ENCODE measurements around the gene PARVA. TPM values are rescaled to one million over a fixed set of nuclear protein-coding genes. Genes with fewer than 3 reads are reported as not detected.

PARVA gene
- total and polyA plus RNA-seq, 2 of the 4 experiments (the other 2 are of a cell fraction) = 65.2 to 80.2 TPM

DNA sequence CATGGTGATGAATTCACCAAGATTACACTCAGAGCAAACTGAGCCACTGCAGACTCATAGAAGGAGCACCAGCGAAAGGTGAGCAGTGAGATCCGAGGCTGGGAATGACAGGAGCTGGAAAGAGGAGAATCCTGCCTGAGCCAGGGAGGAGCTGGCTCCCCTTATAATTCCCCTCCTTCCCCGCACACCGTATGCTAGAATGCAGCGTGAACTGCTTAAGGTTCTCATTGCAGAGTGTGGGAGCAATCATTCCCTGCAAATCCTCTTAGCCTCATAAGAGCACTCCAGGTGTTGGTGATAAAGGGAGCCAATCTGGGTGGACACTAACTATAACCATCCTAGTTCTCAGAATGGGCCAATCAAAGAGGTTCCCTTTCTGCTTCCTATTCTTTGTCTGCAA is 169.3 kb downstream of the PARVA start (continued):
- TF ChIP-seq, protein P1, sequence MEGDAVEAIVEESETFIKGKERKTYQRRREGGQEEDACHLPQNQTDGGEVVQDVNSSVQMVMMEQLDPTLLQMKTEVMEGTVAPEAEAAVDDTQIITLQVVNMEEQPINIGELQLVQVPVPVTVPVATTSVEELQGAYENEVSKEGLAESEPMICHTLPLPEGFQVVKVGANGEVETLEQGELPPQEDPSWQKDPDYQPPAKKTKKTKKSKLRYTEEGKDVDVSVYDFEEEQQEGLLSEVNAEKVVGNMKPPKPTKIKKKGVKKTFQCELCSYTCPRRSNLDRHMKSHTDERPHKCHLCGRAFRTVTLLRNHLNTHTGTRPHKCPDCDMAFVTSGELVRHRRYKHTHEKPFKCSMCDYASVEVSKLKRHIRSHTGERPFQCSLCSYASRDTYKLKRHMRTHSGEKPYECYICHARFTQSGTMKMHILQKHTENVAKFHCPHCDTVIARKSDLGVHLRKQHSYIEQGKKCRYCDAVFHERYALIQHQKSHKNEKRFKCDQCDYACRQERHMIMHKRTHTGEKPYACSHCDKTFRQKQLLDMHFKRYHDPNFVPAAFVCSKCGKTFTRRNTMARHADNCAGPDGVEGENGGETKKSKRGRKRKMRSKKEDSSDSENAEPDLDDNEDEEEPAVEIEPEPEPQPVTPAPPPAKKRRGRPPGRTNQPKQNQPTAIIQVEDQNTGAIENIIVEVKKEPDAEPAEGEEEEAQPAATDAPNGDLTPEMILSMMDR (conservative IDR thresholded peaks at IDR 0.05; ENCODE audit: low read depth, low read length) = no peak
- TF ChIP-seq CHD1 (IDR thresholded peaks at IDR 0.05; ENCODE audit: low read depth, low read length) (no peak), FOS (IDR thresholded peaks at IDR 0.05; ENCODE audit: low read depth, low read length) (no peak)
